Esophagus squamous epithelium (tissue), 5 donors: ENCODE data around the gene BHLHE41. TPM values are rescaled to one million over a fixed set of nuclear protein-coding genes. Genes with fewer than 3 reads are reported as not detected.

Source experiments
- DNase-seq: peaks from one replicate; lab custom pipeline; 2025; lab: John Stamatoyannopoulos, UW
- H3K27ac ChIP-seq, 4 donors: fragments of 200-600 bp; sonication (generic); one replicate each; pipeline ENCODE4 v1.5.1; 2016 to 2019; ENCODE audit warnings: mild to moderate bottlenecking in 1 of 4
- H3K27me3 ChIP-seq, 4 donors: fragments of 200-600 bp; sonication (generic); 1 replicate in 3 of 4; 2 replicates in 1 of 4; pipeline versions ENCODE4 v1.5.1 to v1.6.0; 2017 to 2021; ENCODE audit warnings: antibody characterized with exemption in 1 of 4
- H3K36me3 ChIP-seq, 3 donors: fragments of 200-600 bp; sonication (generic); one replicate each; pipeline ENCODE4 v1.5.1; 2016 to 2019
- H3K4me1 ChIP-seq, 3 donors: fragments of 200-600 bp; sonication (generic); one replicate each; pipeline ENCODE4 v1.5.1; 2017 to 2019
- H3K4me3 ChIP-seq, 4 donors: fragments of 200-600 bp; sonication (generic); 1 replicate in 3 of 4; 2 replicates in 1 of 4; pipeline ENCODE4 v1.5.1; 2016 to 2019; ENCODE audit warnings: mild to moderate bottlenecking in 2 of 4, moderate library complexity in 1 of 4
- H3K9me3 ChIP-seq, 3 donors: fragments of 200-600 bp; sonication (generic); one replicate each; pipeline ENCODE4 v1.5.1; 2016 to 2019
- POLR2A ChIP-seq, 4 donors: fragments of 450-650 bp; IDR thresholded peaks; one replicate each; pipeline ENCODE4 v1.6.1; 2017; ENCODE audit warnings: antibody characterized with exemption in 4 of 4, mild to moderate bottlenecking in 4 of 4, moderate library complexity in 3 of 4
- WGBS, 2 donors: methylation state at CpG; one replicate each; pipeline ENCODE4 v1.1.5; 2018; 5-methylcytosine and 5-hydroxymethylcytosine counted together
- intact Hi-C: fragments of 100-400 bp; cut with DNase I; formaldehyde crosslinking; loops from one replicate; pipeline ENCODE4 v1.15.0; 2022
- total RNA-seq, 4 donors: library from RNA; depleted of rRNA; stranded (reverse); fragments of >200 nt; gene quantifications; one replicate each; pipeline ENCODE4 v1.1.0, GENCODE V29; 2016
- TF ChIP-seq, protein P1 (sequence below), 6 experiments: fragments of 450-650 bp in 4 of 6; fragments of 200-600 bp in 2 of 6; sonication (generic) in 2 of 6; IDR thresholded peaks; one replicate each; pipeline ENCODE4 v1.5.1; 2016 to 2019; ENCODE audit warnings: antibody characterized with exemption in 6 of 6, mild to moderate bottlenecking in 4 of 6, moderate library complexity in 4 of 6
- donor health status: DM: yes; HTN: yes; CAD: no.

BHLHE41 gene
- total RNA-seq, 4 donors from 2014 or later, result 0.48 to 14.3 (median 1.7) TPM

DNA sequence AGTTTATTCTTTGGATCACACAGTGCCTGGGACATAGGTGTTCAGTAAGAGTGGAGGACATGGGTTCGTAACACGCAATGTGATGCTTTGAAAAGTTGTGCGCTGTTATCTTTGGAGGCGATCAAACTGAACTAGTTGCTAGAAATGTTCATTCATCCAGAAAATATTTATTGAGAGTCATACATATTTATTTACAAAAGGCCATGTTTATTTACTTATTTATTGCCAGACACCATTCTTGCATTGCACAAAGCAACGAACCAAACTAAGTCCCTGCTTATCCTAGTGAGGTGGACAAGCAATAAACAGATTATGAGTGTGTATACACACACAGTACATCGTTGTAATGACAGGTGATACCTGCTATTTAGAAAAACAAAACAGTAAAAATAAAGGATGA is 12.6 kb downstream of the BHLHE41 start:
- Histone ChIP-seq H3K4me3 (no peak overlapping the region), H3K27ac (no peak overlapping the region), H3K27me3 (no peaks in the 10 kb centered on the region), H3K36me3 (no peaks in the 10 kb centered on the region), H3K4me1 (peaks cover 4 to 24% (median 11%) of the 10 kb centered on the region in 3 donors), H3K9me3 (no peaks in the 10 kb centered on the region)
- 82 to 87% methylated on average over 6 of the region's 6 CpGs for WGBS, 2 donors
- intact Hi-C loops, result loop anchor here (10.0 kb wide), 1 partner anchor 293 kb away; no protein-coding TSS in a partner anchor
- no peak for DNase-seq
- TF ChIP-seq, protein P1, sequence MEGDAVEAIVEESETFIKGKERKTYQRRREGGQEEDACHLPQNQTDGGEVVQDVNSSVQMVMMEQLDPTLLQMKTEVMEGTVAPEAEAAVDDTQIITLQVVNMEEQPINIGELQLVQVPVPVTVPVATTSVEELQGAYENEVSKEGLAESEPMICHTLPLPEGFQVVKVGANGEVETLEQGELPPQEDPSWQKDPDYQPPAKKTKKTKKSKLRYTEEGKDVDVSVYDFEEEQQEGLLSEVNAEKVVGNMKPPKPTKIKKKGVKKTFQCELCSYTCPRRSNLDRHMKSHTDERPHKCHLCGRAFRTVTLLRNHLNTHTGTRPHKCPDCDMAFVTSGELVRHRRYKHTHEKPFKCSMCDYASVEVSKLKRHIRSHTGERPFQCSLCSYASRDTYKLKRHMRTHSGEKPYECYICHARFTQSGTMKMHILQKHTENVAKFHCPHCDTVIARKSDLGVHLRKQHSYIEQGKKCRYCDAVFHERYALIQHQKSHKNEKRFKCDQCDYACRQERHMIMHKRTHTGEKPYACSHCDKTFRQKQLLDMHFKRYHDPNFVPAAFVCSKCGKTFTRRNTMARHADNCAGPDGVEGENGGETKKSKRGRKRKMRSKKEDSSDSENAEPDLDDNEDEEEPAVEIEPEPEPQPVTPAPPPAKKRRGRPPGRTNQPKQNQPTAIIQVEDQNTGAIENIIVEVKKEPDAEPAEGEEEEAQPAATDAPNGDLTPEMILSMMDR (IDR thresholded peaks at IDR 0.05), result no peak
- no peak for TF ChIP-seq POLR2A (IDR thresholded peaks at IDR 0.05)

DNA sequence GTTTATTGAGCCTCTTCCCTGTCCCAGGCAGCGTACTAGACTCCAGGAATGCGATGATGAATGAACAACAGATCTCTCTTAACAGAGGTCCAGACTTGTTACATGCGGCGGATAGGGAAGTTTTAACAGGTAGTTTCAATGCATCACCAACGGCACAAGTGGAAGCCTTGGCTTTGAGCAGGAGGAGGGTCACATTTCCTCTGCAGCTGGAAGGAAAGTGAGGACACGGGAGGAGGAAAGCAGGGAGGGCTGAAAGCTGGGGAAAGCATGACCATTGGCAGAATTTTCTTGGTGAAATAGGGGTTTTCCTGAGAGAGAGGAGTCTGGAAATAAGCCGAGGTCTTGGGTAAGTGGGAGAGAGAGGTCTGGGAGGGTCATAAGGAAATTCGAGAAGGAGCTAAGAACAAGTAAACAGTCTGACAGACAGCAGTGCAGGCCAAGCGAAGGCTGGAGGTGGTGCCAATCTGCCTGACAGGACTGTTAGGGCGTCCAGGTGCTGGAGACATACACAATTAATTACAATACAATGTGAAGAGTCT is 15.4 kb downstream of the BHLHE41 start:
- no peaks in the 10 kb centered on the region for H3K27me3 ChIP-seq
- peaks cover 0 to 16% (median 8%) of the 10 kb centered on the region in 3 donors for H3K4me1 ChIP-seq
- H3K36me3 ChIP-seq, result no peaks in the 10 kb centered on the region
- intact Hi-C loops, result no loop called here
- peak overlapping the region in 3 of 4 donors; percentile 54 to 77 (median 68) for H3K27ac ChIP-seq
- TF ChIP-seq, protein P1 (IDR thresholded peaks at IDR 0.05), result no peak
- no peak for TF ChIP-seq POLR2A (IDR thresholded peaks at IDR 0.05)
- WGBS, 2 donors, result 69 to 70% methylated on average over 10 of the region's 10 CpGs
- no peak for DNase-seq
- no peak overlapping the region for H3K4me3 ChIP-seq
- H3K9me3 ChIP-seq, result no peaks in the 10 kb centered on the region

DNA sequence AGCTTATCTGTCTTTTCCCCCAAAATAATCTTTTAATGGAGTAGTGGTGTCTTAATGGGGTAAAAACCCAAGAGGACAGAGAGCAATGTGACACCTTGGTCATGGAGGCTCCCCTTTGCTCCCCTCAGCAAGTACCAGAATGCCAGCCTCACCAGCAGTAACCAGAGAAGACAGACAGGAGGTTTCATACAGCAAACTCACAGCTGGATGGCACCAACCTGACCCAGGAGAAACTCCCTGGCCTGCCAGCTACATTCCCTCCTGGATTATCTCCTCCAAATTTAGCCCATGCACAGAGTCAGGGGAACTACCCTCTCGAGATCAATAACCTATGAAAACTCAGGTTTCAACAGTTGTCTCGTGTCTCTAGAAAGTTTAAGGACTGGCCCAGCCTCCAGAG is 15.9 kb downstream of the BHLHE41 start:
- Histone ChIP-seq H3K9me3 (no peaks in the 10 kb centered on the region), H3K27me3 (no peaks in the 10 kb centered on the region), H3K36me3 (no peaks in the 10 kb centered on the region), H3K27ac (peak overlapping the region in 1 of 4 donors; percentile 68), H3K4me1 (peaks cover 0 to 14% (median 8%) of the 10 kb centered on the region in 3 donors), H3K4me3 (no peak overlapping the region)
- TF ChIP-seq POLR2A (IDR thresholded peaks at IDR 0.05), result no peak
- TF ChIP-seq, protein P1 (IDR thresholded peaks at IDR 0.05), result no peak
- intact Hi-C loops, result no loop called here
- DNase-seq, result no peak
- 63 to 74% methylated on average over 1 to 2 of the region's 2 CpGs for WGBS, 2 donors

DNA sequence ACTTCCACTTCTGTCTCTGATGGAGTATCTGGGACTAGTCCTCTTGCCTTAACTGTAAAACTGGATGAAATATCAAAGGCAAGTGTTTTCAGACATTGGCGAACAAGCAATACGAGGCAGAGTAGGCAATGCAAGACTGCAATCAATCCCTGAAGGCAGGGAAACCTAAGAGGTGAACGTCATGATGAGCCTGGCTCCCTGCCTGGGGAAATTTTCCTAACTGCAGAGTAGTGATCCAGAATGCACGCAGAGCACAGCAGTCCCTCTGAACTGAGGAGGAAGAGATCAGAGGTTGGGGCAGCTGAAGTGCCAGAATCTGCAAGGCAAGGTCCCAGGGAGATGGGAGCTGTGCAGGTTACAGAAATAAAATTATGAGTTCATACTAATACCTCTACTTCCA is 18.5 kb downstream of the BHLHE41 start:
- no peaks in the 10 kb centered on the region for H3K9me3 ChIP-seq
- intact Hi-C loops, result no loop called here
- TF ChIP-seq POLR2A (IDR thresholded peaks at IDR 0.05), result no peak
- TF ChIP-seq, protein P1 (IDR thresholded peaks at IDR 0.05), result no peak
- no peak overlapping the region for H3K4me3 ChIP-seq
- H3K36me3 ChIP-seq, result no peaks in the 10 kb centered on the region
- 60 to 67% methylated on average over 4 of the region's 4 CpGs for WGBS, 2 donors
- peaks cover 0 to 8% (median 0%) of the 10 kb centered on the region in 3 donors for H3K4me1 ChIP-seq
- no peak for DNase-seq
- H3K27ac ChIP-seq, result no peak overlapping the region
- no peaks in the 10 kb centered on the region for H3K27me3 ChIP-seq

DNA sequence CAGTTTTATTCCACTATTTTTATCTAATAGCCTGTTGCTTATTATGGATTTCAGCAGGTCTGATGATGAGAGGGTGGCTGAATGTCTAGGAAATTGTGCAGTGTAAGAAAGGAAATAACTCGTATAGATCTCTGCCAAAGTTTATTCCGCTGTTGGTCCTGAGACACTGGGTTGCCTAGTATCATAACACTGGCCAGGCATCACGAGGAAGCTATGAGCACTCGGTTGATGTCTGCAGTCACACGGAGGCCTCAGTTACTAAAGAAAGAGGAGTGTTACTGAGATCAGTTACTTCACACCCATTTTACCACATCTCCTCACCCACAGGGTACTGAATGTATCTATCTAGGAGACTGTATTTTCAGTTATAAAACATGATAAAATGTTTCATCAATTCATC is 21.9 kb downstream of the BHLHE41 start:
- TF ChIP-seq, protein P1 (IDR thresholded peaks at IDR 0.05), result no peak
- no peak for TF ChIP-seq POLR2A (IDR thresholded peaks at IDR 0.05)
- DNase-seq, result no peak
- no peaks in the 10 kb centered on the region for H3K36me3 ChIP-seq
- intact Hi-C loops, result no loop called here
- H3K27me3 ChIP-seq, result no peaks in the 10 kb centered on the region
- no peak overlapping the region for H3K27ac ChIP-seq
- WGBS, 2 donors, result 69 to 77% methylated on average over 5 of the region's 5 CpGs
- H3K9me3 ChIP-seq, result no peaks in the 10 kb centered on the region
- peaks cover 0 to 14% (median 0%) of the 10 kb centered on the region in 3 donors for H3K4me1 ChIP-seq
- no peak overlapping the region for H3K4me3 ChIP-seq
